Measurements from ENCODE around the gene PAQR8. TPM values are rescaled to one million over a fixed set of nuclear protein-coding genes. Genes with fewer than 3 reads are reported as not detected.

The PAQR8 gene
- total RNA-seq, 1 experiment from 2014 or later = 3.6 TPM

GRCh38 chr6:52314752-52315151 lies 47.2 kb upstream of the PAQR8 start:
- intact Hi-C loops (cut with micrococcal nuclease; ENCODE audit: unreplicated experiment) (no loop called here), in situ Hi-C loops (cut with HindIII; ENCODE audit: low pct_unique_long_range_greater_than_20kb, low sequenced_read_pairs) (no loop called here)
- ChIA-PET CTCF (interaction anchor here (0.5 kb wide), 1 partner anchor 12 kb away, joined by 4 read pairs; no protein-coding TSS in a partner anchor), POLR2A (no interaction called here)
- BruUV-seq (replicated peaks) = no TSS peak
- no peak overlapping the region for H3K4me3 ChIP-seq (ENCODE audit: low read depth in 2 of 2, low read length in 2 of 2)
- TF ChIP-seq, protein P1, sequence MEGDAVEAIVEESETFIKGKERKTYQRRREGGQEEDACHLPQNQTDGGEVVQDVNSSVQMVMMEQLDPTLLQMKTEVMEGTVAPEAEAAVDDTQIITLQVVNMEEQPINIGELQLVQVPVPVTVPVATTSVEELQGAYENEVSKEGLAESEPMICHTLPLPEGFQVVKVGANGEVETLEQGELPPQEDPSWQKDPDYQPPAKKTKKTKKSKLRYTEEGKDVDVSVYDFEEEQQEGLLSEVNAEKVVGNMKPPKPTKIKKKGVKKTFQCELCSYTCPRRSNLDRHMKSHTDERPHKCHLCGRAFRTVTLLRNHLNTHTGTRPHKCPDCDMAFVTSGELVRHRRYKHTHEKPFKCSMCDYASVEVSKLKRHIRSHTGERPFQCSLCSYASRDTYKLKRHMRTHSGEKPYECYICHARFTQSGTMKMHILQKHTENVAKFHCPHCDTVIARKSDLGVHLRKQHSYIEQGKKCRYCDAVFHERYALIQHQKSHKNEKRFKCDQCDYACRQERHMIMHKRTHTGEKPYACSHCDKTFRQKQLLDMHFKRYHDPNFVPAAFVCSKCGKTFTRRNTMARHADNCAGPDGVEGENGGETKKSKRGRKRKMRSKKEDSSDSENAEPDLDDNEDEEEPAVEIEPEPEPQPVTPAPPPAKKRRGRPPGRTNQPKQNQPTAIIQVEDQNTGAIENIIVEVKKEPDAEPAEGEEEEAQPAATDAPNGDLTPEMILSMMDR (IDR thresholded peaks at IDR 0.05) = no peak
- TF ChIP-seq POLR2AphosphoS5 (IDR thresholded peaks at IDR 0.05; ENCODE audit: low read depth, low read length) = no peak
- no peak for TF ChIP-seq REST (IDR thresholded peaks at IDR 0.05; ENCODE audit: insufficient read depth in 1 of 2, low read depth in 2 of 2, low read length in 1 of 2)
- no peak for TF ChIP-seq SIN3A (IDR thresholded peaks at IDR 0.05; ENCODE audit: borderline replicate concordance, insufficient read depth, low read depth, low read length)
- TF ChIP-seq TCF7L2 (IDR thresholded peaks at IDR 0.05; ENCODE audit: low read depth, low read length) = no peak
- H3K4me1 ChIP-seq (ENCODE audit: control insufficient read depth, insufficient read depth, low read length) = no peaks in the 10 kb centered on the region
- H3K9me3 ChIP-seq (ENCODE audit: control insufficient read depth, insufficient read depth, low read depth, low read length) = no peaks in the 10 kb centered on the region
- no peaks in the 10 kb centered on the region for H3K36me3 ChIP-seq (ENCODE audit: control insufficient read depth, insufficient read depth, low read length)
- ATAC-seq = no peak
- no peaks in the 10 kb centered on the region for H3K27me3 ChIP-seq (ENCODE audit: control insufficient read depth, insufficient read depth, low read length)
- no peak for DNase-seq (ENCODE audit: low read depth, low spot score)
- no peak overlapping the region for H3K27ac ChIP-seq (ENCODE audit: low read length)

DNA sequence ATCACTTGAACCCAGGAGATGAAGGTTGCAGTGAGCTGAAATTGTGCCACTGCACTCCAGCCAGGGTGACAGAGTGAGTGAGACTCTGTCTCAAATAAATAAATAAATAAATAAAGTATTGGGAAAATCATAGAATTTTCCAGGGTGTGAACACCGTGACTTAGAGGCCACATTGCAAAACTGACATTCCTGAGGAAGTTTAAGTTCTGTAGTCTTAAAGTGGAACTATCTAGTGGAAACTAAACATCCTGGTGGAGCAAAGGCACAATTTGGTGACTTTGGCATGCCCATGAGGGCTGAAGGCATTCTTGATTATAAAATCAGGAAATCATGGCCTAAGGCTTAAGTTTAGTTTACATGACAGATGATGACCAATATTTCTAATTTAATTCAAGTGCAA lies 44.7 kb upstream of the PAQR8 start:
- no peaks in the 10 kb centered on the region for H3K9me3 ChIP-seq (ENCODE audit: control insufficient read depth, insufficient read depth, low read depth, low read length)
- DNase-seq (ENCODE audit: low read depth, low spot score) = no peak
- intact Hi-C loops (cut with micrococcal nuclease; ENCODE audit: unreplicated experiment) = no loop called here
- POLR2A ChIA-PET = no interaction called here
- H3K4me3 ChIP-seq (ENCODE audit: low read depth in 2 of 2, low read length in 2 of 2) = no peak overlapping the region
- H3K4me1 ChIP-seq (ENCODE audit: control insufficient read depth, insufficient read depth, low read length) = no peaks in the 10 kb centered on the region
- CTCF ChIA-PET = no interaction called here
- in situ Hi-C loops (cut with HindIII; ENCODE audit: low pct_unique_long_range_greater_than_20kb, low sequenced_read_pairs) = no loop called here
- no TSS peak for BruUV-seq (replicated peaks)
- no peak overlapping the region for H3K27ac ChIP-seq (ENCODE audit: low read length)
- no peaks in the 10 kb centered on the region for H3K27me3 ChIP-seq (ENCODE audit: control insufficient read depth, insufficient read depth, low read length)
- ATAC-seq = no peak
- TF ChIP-seq, protein P1 (IDR thresholded peaks at IDR 0.05) = no peak
- TF ChIP-seq POLR2AphosphoS5 (IDR thresholded peaks at IDR 0.05; ENCODE audit: low read depth, low read length) (no peak), REST (IDR thresholded peaks at IDR 0.05; ENCODE audit: insufficient read depth in 1 of 2, low read depth in 2 of 2, low read length in 1 of 2) (no peak), SIN3A (IDR thresholded peaks at IDR 0.05; ENCODE audit: borderline replicate concordance, insufficient read depth, low read depth, low read length) (no peak)
- H3K36me3 ChIP-seq (ENCODE audit: control insufficient read depth, insufficient read depth, low read length) = no peaks in the 10 kb centered on the region

Data from Panc1 (cell line).